Measurements from ENCODE around the gene ZSCAN22.
A peak's percentile ranks its signal among the peaks of the same experiment; 100 is the strongest.
"Not testable (repeated sequence)": the region's sequence is repeated elsewhere in the genome, so short reads cannot be mapped to it uniquely, and the experiment has no call there.

ZSCAN22 gene

DNA sequence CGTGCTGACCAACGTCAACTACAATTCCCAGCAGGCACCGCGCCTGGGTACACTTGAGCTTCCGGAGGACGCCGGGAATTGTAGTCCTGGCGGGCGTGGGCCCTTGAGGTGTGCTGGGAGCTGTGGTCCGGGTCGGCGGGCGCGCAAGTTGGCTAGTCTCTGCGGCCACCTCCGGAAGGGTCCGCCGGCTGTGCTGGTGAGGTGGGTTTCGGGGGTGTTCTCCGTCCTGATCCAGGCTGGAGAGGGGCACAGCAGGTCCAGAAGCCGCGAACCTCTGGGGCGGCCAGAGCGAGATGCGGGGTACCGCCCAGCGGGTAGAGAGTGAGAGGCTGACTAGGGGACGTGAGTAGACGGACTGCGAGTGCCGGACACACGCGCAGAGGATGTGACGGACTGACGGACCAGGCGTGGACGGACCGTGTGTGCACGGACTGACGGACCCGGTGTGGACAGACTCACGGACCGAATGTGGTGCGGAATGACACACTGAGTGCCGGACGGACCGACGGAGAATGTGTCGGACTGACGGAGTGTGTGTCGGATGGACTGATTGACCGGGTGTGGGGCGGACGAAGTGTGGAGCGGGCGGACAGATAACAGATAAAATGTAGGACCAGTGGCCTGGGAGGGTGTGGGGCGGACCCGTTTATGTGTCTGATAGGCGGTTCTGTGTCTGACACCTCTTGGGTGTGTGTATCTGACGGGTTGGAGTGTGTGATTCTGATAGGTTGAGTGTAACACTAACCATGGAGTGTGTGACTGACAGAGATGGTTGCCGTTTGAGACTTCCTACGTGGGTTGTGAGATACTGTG is at the start of gene ZSCAN22:
TSS of gene ZSCAN22 (plus strand) at position 81 of the 813 bp plus-strand sequence. CDS start 7,809 bp downstream, outside the sequence.
- ATAC-seq, result peak; percentile 84 to 90

DNA sequence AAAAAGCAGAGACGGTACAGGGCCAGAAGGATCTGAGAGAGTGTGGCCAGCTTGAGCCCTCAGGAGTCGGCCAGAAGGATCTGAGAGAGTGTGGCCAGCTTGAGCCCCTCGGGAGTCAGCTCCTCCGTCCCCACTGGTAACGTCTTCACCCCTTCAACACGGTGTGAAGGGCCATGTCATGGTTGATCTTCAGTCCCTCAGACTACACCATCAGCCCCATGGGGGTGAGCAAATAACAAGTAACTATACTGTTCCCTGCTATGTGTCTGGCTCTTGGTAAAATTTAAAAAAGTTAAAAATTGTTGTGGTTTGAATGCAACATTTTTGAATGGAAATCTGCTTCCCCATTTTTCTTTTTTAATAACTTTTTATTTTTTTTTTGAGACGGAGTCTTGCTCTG is 49.6 kb upstream of the ZSCAN22 start:
- no peak for ATAC-seq

DNA sequence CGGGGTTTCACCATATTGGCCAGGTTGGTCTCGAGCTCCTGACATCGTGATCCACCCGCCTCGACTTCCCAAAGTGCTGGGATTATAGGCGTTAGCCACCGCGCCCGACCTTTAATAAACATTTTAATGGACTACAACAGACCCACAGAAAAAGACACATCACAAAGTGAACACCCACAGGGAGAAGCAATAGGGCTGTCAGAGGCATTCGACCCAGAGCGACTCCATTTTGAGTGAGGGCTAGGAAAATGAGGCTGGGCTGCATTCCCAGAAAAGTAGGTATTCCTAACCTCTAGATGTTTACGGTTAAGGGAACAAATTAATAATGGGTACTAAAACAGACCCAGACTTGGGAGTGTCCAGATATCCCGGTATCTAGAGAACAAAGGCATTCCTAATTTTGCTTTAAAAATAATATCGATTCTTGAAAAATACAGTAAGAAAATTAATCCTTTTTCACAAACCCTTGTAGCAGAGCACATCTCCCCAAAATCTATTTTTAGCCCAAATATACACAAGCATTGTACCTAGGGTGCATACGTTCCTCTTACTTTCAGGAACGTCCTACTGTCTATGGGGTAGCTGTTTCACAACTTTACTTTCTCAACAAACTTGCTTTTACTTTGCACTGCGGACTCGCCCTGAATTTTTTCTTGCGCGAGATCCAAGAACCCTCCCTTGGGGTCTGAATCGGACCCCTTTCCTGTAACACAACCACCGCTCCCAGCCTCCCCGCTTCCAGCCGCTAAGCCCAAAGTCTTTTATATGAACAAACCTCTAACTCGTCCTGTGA is 48.9 kb upstream of the ZSCAN22 start:
- ATAC-seq, result peak in 1 of 2 donors; percentile 0

DNA sequence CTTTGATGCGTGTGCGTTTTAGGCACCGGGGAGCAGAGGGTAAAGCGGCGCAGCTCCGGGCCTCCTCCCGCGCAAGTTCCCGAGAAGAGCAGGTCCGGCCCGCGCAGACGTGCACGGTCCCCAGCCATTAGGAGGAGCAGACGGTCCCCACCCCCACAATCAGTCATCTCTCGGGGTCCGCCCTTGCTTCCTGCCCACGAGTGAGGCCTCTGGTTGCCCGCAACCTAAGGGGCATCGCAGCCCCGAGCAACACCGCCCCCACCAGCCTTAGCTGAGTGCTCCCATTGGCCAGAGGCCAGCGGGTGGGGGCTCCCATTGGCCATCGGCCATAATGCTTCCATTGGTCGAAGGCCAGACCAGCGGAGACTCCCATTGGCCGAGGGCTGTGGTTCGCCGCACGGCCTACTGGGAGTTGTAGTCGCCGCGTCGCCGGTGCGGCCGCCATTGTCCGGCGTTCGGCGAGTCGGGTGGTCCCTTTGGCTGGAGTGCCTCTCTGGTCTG is 48.2 kb upstream of the ZSCAN22 start, which contains the start of gene ZNF8:
TSS of gene ZNF8 (plus strand) at position 415 of the 501 bp plus-strand sequence. CDS start 127 bp downstream, outside the sequence.
- peak; percentile 97 to 98 for ATAC-seq

DNA sequence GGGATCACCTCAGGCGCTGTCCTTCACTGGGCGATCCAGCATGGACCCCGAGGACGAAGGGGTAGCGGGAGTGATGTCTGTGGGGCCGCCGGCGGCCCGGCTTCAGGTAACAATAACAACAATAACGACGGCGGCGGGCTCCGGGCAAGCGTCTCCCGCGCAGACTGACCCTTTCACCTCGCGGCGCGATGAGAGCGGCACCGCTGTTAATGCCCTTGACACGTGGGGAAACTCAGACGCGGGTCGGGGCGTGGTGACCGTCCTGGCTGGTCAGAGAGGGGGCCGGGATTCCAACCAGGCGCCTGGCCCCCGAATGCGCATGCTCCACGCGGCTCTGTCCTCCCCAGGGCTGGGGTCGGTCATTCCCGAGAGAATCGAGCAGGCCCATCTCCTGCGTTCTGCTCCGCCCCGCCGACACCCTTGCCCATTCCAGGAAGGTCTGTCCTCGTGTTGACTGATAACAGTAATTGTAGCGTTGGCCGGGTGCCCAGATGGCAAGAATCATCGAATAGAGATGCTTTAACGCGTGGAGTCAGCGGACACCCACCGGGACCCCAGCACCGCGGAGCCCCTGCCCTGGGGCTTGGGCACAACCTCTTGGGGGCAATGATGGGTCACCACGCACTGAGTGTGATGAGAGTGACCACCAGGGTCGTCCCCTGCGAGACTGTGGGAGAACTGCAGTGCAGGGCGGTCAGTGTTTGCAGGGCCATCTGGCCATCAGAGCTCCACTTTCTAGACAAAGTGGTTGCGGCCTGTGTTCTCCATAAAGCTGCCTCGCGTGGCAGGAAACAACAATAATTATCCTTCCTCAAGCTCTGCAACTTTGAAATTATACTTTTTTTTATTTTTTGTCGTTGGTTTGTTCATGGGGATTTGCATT is 47.5 kb upstream of the ZSCAN22 start:
- ATAC-seq, result no peak

DNA sequence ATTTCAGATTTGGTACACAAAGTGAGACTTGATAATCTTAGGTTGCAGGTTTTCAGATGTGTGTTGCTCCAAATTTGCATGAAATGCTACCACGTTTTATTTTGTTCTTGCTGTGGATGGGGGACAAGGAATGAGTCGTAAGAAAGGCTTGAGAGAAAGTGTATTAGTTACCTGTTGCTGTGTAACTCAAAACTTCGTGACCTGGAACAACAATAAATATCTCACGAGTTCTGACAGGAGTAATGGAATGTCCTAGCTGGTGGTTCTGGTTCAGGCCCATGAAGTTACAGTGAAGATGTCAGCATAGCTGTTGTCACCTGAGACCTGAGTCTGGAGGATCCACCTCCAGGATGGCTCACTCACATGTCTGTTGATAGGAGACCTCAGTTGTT is 46.9 kb upstream of the ZSCAN22 start:
- ATAC-seq, result no peak

DNA sequence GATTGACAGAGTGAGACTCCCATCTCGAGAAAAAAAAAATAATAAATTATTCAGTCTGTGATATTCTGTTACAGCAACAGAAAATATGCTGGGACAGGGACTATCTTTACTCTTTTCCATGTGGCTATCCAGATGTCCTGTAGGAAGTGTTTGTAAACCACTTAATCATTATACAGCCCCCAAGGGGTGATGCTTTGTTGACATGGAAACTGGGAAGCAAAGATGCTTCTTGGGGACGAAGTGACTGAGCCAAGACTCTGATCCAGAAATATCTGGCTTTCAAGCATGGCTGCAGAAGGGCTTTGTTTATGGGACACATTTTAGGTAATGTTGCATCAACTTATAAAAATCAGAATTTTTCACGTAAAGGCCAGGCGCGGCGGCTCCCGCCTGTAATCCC is 42.6 kb upstream of the ZSCAN22 start:
- ATAC-seq, result no peak

DNA sequence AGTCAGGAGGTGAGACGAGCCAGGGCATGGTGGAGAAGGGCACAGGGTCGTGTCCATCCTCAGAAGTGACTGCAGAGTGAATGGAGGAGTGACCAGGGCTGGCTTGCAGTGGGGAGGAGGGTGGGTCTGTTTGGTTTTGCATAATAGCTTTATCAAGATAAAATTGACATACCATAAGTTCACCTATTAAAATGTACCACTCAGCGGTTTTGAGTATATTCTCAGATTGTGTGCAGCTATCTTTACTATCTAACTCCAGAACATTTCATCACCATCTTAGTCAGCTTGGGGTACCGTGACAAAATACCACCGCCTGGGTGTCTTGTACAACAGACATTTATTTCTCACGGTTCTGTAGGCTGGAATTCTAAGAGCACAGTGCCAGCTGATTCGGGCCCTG is 34.9 kb upstream of the ZSCAN22 start:
- no peak for ATAC-seq

DNA sequence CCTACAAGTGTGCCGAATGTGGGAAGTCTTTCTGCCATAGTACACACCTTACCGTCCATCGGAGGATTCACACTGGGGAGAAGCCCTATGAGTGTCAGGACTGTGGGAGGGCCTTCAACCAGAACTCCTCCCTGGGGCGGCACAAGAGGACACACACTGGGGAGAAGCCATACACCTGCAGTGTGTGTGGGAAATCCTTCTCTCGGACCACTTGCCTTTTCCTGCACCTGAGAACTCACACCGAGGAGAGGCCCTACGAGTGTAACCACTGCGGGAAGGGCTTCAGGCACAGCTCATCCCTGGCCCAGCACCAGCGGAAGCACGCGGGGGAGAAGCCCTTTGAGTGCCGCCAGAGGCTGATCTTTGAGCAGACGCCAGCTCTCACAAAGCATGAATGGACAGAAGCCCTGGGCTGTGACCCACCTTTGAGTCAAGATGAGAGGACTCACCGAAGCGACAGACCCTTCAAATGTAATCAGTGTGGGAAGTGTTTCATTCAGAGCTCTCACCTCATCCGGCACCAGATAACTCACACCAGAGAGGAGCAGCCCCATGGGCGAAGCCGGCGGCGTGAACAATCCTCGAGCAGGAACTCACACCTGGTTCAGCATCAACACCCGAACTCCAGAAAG is 31.9 kb upstream of the ZSCAN22 start:
- ATAC-seq, result no peak

DNA sequence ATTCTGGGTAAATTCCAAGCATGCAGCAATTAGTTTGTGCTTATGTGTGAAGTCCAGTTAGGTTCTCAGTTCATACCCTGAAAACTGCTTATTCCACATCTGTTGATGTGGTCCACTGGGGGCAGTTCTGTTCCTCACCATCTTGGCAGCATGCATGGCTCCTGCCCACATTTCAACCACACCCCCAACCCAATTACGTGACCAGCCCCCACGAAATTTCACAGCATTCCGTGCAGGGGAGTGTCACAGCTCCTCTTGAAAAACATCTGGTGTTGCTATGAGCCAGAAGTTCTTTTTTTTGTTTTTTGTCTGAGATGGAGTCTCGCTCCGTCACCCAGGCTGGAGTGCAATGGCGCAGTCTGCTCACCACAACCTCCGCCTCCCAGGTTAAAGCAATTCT is 30.7 kb upstream of the ZSCAN22 start:
- no peak for ATAC-seq

DNA sequence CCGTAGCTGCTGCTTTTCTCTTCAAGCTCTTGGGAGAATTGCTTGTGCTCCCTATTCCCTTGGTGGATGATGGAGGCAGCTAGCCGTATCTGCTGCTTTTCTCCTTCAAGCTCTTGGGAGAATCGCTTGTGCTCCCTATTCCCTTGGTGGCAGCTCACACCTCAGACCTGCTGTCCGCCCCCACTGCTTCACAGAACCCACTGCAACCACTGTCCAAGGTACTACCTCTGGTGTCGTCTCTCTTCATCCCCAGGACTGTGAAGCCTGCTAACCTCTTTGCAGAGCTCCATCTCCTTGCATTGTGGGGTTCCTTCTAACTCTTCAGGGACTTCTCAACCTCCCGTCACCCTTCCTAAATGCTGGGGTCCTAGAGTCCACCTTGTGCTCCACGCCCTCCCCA is 26.2 kb upstream of the ZSCAN22 start:
- no peak for ATAC-seq

DNA sequence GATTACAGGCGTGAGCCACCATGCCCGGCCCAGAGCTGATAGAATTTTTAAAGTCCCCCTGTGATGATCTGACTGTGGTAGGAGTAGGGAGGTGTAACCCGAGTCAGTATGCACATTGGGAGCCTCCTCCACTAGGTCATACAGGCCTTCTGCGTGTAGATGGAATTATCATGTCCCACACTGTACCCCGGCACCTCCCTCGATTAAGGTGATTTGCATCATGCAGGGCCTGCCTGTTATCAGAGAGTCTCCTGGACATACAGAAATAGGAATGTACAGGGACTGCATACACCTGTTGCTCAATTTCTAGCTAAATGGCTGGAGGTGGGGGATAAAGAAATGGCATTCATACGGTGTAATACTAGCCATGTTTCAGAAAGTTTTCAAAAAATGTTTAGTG is 22.5 kb upstream of the ZSCAN22 start:
- ATAC-seq, result no peak

DNA sequence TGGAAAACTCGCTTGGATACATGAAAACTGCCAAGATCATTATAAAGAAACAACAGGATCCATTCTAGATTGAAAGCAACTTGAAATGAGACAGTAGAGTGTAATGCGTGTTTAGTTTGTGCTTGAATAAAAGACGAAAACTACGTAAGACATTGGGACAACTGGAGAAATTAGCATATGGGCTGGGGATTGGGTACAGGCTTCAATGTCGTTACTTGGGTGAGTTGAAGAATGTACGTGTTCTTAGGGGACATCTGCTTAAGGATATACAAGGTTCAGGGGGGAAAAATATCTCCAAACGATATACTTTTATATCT is 22.1 kb upstream of the ZSCAN22 start:
- no peak for ATAC-seq

DNA sequence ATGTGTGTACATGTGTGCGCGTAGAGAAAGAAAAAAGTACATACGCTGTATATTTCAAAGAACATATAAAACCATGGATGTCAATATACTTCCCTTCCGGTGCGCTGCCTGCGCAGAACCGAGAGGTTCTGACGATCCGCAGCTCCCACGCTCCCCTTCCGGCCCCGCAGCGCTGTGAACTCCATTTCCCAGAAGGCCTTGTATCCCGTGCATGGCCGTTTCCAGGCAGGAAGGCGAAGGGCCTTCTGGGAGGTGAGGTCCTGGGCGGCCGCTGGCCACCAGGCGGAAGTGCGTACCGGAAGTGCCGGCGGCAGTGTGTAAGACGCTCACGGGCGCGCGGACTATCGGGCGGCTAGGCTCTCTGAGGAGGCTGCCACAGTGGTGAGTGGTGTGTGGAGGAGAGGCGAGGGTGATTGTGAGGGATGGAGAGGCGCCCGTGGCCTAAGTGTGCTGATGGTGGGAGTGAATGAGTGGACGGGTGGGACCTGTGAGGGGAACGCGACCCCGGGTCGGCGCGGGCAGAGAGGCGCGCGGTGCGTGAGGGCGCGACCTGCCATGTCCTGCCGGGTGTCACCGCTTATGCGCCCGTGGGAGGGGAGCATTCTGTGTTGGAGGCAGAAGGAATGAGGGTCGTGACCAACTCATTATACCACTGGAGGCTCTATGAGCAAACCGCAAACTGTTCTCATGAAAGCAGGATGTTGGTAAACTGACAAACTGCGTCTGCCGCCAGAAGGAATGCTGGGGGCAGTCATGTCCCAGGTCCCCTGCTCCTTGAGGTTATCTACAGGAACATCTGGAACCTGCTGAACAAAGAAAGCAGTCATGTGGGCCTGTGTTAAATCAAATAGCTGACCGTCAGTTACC is 21.5 kb upstream of the ZSCAN22 start, which contains the start of gene ERVK3-1:
TSS of gene ERVK3-1 (plus strand) at position 313 of the 867 bp plus-strand sequence. CDS start 6,792 bp downstream, outside the sequence.
- ATAC-seq, result peak; percentile 98 to 99

DNA sequence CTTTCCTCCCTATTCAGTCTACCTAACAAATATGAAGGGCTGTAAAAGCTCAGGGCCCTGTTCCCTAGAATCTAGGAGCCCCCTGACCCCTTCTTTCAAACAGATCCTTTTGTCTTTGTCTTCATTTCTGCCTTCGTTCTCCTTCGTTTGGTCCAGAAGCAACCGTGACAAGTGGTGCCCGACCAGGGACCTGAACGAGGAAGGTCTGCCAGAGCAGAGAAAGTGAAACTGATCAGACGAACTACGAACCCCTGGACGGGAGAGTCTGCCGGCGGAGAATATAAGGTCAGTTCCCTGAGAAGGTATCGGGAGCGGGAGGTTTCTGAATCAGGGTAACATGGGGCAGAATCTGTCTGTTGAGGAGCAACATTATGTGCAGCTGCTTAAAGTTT is 20.9 kb upstream of the ZSCAN22 start:
- no peak for ATAC-seq

DNA sequence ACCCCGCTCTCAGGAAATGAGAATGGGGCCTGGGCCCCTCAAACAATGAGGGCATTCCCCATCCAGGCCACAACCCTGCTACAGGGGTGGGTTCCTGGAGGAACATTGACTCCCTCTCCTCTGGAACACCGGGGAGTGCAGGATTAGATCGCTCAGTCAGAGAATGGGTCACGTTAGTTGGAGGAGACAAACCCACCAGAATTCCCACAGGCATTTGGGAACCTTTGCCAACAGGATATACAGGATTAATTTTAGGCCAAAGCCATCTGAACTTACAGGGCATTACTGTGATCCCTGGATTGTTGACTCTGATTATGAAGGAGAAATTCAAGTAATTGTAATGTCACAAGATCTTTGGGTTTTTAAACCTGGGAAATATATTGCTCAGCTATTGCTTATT is 19.1 kb upstream of the ZSCAN22 start:
- ATAC-seq, result no peak

DNA sequence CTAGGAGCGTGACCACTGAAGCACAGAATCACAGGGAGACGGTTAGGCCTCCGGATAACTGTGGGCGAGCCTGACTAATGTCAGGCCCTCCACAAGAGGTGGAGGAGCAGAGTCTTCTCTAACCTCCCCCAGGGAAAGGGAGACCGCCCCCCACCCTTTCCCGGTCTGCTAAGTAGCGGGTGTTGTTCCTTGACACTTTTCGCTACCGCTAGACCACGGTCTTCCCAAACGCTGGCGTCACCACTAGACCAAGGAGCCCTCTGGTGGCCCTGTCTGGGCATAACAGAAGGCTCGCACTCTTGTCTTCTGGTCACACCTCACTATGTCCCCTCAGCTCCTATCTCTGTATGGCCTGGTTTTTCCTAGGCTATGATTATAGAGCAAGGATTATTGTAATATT is 16.1 kb upstream of the ZSCAN22 start:
- ATAC-seq, result not testable (repeated sequence)

DNA sequence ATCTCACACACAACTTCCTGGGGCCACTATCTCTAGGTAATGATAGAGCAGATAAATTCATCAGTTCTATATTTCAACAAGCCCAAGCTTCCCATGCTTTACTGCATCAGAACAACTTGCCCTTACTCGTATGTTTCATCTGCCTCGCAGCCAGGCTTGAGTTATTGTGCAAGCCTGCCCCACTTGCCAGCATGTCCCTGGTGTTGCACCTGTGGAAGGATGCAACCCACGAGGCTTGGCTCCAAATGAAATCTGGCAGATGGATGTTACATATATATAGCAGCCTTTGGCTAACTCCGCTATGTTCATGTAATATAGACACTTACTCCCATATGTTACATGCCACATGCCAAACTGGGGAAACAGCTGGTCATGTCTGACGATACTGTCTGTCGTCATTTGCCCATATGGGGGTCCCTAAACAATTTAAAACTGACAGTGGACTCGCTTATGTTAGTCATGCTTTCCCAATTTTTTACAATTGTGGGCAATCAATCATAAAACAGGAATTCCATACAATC is 15.4 kb upstream of the ZSCAN22 start:
- ATAC-seq, result no peak

DNA sequence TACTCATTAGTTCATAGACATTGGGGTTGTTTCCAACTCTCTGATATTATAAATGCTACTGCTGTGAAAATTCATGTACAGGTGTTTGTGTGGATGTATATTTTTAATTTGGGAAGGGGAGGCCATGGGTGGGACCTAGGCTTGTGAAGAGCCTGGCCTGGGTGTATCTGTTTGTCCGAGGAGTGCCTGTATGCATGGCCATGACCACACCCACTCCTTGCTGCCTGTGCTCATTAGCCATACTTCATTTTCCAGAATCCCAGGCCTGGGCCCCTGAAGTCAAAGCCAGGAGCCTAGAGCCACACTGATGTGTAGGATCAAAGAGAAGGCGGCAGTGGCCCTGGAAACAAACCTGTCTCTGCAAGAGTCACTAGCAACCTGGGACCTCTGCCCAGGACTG is 11.2 kb upstream of the ZSCAN22 start:
- ATAC-seq, result no peak

DNA sequence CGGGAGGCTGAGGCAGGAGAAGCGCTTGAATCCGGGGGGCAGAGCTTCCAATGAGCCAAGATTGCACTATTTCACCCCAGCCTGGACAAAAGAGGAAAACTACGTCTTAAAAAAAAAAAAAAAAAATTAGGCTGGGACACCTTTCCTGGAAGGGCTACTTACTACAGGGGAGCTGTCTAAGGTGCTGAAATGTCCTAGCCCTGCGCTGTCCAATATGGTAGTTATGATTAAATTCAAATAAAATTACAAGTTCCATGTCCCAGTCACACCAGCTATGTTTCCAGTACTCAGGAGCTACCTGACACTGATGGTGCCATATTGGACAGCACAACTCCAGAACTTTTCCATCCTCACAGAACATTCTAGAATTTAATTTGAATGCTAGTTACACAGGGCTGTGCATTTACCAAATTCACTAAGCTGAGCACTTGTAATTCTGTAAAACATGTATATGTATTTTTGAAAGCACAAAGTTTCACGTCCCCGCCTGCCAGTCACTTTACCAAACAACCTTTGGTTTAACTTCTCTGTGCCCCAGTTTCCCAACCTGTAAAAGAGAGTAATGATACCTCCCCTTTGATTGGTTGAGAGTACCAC is 9.2 kb upstream of the ZSCAN22 start:
- ATAC-seq, result no peak

DNA sequence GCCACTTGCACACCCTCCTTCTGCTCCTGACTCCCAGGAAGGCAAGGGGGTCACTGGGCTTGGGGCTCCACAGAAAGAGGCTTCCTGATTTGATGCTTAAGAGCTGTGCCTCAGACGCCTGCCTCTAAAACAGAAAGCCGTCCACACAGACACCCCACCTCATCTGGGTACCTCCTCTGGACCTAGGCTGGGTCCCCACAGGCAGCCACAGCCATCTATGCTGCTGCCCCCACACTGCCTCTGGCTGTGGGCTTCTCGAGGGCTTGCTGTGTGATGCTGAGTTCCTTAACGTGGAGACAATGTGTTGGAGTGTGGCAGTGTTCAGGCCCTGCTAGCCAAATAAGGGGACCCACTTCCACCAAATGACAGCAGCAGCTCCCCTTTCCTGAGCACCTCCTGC is 8.5 kb upstream of the ZSCAN22 start:
- ATAC-seq, result no peak

All from activated CD4-positive, CD25-positive, alpha-beta regulatory T cell treated with anti-CD3 and anti-CD28 coated beads, Interleukin-2, amount 50 U/mL, for 24 hours (primary cell).